GM21576 (cell line): ENCODE data around the gene FBXO21.

ENCODE experiments used
- ATAC-seq: cut with Tn5 transposase; IDR thresholded peaks from one replicate; pipeline ENCODE4 v1.9.1; 2021; ENCODE audit warnings: mild to moderate bottlenecking, moderate library complexity; ENCODE audit not compliant: unreplicated experiment

FBXO21 gene

DNA sequence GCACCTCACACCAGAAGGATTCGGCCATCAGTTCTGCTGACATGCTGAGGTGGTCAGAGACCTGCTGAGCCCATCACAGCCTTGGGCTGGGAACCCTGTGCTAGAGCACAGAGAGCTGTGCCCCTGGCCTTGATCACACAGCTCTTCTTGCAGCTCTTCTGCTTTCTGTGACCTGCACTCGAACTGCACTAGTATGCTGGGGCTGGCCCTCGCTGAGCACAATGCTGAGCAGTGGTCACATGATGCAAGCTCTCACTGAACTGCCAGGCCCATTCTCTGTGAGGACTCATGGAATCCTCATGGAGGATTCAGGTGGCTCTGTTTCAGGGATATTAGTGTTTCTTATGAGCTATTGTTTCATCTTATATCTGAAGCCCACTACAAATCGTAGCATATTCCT lies 22.5 kb downstream of the FBXO21 start:
- ATAC-seq: no peak

DNA sequence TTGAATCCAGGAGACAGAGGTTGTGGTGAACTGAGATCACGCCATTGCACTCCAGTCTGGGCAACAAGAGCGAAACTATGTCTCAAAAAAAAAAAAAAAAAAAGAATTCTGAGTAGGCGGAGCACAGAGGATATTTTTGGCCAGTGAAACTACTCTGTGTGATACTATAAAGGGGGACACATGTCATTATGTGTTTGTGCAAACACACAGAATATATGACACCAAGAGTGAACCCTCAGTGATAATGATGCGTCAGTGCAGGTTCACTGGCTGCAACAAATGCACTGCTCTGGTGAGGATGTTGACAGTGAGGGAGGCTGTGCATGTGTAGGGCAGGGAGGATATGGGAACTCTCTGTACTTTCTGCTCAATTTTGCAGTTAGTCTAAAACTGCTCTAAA lies 24.2 kb downstream of the FBXO21 start:
- ATAC-seq: no peak

DNA sequence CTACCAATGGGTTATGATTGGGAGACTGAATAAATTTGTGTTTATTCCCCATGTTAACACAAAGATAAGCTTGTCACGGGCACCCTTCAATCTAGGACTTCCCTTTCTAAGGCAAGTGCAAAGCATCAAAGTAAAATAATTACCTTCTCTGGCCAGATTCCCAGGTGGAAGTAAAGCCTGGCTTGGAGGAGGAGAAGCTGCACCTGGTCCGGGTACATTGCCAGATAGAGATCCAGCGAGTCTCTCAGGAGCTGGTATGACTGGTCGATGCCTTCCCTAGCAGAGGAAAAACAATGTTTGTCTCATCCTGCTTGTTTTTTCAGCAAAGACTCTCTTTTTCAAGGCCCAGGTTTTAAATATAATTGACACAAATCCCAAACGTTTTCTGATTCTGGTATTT lies 24.9 kb downstream of the FBXO21 start:
- ATAC-seq: no peak

DNA sequence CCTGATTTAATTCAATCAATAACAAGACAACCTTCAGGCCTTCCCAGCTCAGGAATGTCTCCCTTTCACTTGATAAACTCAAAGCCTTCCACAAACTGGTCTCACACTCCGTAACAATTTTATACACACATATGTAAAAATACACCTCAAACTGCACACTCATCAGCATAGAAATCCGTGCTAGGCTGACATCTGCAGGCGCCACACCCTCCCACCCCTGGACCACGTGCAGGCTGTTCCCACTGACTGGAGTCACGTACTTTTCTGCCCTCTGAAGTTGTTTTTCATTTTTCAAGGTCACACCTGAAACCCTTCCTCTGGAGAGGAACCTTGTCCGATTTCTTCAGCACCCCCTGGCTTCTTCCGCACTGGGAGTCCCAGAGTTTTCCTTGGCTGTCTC lies 27.6 kb downstream of the FBXO21 start:
- ATAC-seq: no peak

DNA sequence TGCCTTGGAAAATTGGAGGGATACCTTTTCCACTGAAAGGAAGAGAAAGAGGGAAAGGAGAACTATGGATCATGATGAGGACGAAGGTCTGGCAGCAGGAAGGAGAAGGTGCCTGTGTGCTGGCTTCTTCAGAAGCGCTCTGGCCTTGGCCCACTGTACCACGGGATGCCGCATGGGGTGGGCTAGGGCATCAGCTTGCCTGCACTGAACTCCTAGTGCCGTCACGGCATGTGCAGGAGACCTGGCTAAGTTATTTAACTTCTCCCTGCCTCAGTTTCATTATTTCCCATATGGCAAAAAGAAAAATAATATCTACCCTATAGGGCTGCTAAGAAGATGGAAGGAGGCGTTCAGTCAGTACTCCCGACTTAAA lies 28.1 kb downstream of the FBXO21 start:
- no peak for ATAC-seq

DNA sequence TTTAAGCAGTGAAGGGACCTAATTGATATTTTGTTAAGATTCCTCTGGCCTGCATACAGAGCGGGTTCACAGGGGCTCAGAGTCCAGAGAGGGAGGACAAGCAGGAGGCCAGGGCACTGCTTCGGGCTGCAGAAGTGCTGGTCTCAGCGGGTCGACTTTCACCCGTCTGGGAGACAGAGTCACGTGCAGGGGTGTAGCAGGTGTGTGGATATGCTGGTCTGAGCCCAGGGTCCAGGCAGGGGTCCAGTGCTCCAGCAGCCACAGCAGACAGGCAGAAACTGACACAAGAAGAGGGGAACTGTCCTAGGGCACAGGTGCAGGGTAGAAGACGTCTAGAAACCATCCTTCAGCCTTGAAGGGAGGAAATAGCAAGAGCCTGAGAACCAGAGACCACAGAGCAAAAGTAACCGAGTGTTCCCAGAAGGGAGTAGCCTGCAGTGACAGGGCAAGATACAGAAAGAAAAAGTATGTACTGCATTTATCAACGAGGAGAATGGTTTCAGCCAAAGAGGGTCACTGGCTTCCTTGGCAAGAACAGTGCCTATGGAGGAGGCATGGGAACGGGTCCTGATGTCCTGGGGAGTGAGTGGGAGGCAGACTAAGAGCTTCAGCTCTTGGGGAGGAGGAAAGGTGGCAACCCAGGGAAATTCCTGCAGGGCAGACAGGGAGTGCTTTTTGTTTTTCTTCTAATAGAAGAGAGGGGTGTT lies 28.7 kb downstream of the FBXO21 start:
- no peak for ATAC-seq

DNA sequence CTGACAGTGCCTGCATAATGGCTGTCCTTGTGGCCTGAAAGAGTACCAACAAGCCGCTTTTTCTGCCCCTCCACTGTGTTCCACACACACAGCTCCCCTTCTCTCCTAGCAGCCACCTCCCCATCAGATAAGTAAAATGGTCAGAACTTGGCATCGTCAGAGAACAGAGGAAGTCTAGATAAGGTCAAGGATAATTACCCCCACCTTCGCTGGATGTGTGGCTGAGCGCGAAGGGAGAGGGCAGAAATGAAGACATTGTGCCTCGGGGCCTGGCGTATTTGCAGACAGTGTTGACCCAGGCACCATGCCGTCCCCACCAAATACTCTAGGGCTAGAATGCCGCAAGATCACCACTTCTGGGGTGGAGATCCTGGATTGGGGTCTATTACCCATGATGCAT lies 30.6 kb downstream of the FBXO21 start:
- no peak for ATAC-seq

DNA sequence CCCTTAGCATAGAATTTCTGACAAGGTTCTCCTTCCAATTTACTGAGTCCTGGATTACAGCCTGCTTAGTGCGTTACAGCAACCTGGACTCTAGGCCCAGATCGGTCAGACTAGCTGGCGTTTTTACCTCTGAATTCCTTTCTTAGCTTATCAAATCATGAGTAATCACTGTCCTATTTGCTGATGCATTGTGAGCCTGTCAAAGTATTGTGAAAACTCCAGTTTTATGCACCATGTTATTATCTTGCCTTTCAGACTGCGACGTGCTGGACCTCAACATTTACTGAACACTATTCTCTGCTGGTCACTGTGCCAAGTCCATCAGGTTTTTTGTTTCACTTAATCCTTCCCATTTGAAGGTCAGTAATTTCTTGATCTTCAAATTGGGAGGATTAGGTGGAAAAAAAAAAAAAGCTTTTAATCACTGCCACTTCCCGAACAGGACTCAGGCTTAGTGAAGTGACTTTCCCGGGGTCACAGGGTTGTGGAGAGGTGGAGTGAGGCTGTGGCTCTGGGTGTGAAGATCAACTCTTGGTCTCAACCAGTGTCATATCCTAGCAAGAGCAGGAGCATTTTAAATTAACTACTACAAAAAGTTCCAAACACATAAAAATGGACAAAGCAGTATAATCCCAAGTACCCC lies 31.2 kb downstream of the FBXO21 start:
- ATAC-seq: no peak

DNA sequence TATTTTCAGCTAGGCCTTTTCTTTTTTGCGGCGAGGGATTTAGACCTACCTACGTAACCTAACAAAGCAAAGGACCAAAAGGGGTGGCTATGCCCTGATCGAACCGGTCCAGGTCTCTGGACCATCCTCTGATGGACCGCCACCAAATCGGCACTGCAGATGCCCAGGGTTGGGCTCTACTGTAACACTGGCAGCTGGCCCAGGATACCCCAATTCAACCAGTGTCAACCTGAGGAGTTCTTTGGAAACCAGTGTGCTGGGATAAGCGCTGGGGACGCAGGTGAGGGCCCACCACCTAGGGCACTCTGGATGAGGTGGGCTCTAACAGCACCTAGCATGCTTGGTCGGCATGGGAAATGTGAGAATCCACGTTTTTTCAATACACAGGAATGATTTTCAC lies 32.2 kb downstream of the FBXO21 start:
- ATAC-seq: no peak

DNA sequence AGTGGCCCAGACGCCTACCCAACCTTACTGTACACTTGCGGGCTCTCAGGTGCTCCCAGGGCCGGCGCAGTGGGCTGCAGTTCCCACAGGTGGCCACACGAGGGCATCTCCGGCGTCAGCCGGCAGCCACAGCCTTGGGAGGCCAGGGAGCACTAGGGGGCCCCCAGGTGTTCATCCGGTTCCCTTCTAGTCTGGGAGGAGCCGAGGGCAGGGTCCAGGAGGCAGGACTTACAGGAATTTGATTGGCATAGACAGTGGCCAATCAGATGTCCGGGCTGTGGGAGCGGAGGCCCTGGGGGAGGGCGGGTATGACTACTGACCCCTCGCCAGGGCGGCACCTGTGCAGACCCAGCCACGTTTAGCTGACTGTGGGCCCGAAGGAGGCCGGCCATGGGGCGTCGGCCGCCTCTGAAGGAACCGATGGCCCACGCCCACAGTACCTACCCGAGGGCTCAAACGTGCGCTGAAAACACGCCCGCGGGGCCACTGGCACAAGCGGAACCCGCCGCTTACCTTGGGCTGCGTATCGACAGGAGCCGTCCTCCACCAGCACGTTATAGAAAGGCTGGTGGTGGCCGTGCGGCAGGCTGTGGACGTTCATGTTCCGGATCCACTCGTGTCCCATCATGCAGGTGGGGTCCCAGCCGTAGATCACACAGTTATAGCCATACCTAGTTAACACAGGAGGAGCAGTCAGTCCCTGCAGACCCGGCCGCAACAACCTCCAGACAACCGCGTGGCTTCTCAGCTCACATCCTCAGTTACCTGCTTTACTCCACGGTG lies 34.8 kb downstream of the FBXO21 start:
- peak; percentile 74 for ATAC-seq

DNA sequence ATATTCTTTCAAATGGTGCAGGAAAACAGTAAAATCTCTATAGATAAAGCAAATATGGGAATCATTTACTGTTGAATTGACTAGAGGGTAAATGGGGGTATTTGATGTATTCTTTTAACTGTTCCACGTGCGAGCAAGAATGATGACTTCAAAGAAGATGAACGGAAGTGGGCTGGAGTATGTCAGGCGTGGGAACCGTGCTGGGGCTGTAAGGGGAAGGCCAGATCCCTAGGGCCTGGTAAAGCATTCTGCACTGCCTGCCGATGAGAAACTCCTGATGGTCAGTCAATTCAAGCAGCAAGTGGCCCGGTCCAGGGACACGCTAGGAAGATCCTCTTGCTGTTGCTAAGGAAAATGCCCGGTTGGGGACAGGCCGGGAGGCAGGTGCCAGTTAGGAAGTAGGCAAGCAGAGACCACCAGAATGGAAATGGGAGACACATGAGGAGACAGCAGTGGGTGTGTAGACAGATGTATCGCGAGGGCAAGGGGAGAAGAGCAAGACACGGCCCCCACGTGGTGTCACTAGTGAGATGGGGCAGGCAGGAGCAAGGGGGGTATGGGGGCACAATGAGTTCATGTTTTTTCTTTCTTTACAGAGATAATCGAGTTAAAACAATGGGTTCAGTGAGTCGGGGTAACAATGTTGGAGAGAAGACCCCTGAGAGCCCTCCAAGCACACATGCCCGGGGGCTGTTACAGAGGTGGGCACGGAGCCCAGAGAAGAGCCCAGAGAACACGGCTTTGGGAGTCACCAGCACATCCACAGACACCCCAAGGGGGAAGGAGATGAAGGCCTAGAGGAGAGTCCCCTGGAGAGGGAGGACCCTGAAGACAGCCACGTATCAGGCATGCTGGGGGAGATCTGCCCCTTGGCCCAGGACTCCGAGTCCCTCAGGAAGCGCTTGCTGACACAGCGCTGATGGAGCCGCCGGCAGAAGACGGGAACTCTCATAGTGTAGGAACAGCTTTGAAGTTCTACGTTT lies 37.2 kb downstream of the FBXO21 start:
- no peak for ATAC-seq

DNA sequence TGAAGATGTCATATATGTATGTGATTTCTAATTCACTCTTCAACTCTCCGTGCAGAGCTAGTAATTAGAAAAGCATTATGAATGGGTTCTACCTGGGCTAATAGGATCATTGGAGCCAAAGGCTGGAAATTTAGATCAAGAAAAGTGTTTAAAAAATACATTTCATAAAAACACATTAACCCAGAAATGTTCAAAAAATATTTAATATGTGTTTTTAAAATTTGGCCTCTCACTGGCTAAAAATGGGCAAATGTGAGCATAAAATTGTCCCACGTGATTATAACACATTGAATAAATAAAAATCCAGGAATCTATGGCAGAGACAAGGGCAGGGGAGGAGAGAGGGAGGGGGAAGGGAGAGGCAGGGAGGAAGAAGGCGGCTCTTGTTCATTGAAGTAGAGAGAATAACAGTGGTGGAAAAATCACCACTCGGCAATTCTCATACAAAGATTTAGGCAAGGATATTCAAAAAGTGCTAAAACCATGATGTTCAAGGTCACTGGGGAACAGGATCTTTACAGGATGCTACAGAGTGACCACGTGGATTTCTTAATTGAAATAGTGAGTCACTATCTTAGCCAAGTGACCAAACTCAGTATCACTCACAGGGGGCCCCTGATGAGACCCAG lies 38.8 kb downstream of the FBXO21 start:
- no peak for ATAC-seq

DNA sequence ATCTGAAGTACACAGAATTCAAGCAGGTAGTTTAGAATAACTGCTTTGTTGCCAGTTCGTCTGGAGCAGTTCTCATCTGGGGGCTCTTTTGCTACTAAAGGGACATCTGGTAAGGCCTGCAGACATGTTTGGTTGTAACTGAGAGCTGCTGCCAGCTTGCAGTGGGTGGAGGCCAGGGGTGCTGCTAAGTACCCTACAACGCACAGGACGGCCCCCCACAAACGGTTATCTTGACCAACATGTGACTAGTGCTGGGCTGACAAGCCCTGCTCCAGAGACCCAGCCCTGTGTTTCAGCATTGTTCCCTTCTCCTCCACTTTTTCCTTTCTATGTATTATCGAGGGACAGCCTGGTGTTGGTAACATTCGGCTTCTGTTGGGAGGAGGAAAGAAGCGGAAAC lies 40.8 kb downstream of the FBXO21 start:
- no peak for ATAC-seq

DNA sequence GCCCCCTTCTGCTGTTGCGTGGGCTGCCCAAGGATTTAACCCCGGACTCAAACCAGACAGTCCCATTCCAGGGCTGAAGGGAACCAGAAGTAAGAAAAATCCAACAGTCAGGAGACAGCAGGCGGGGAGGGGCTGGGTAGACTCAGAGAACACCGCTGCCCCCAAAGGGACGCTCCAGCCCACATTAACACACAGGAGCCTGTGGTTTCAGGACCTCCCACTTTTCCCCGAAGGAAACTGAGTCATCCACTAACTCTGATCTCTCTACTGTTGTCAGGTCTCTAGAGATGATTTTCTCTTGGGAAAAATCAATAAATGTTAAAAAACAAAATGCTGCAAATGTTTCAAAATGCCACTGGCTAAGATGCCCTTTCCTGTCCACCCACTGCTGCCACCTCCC lies 41.6 kb downstream of the FBXO21 start:
- ATAC-seq: no peak

DNA sequence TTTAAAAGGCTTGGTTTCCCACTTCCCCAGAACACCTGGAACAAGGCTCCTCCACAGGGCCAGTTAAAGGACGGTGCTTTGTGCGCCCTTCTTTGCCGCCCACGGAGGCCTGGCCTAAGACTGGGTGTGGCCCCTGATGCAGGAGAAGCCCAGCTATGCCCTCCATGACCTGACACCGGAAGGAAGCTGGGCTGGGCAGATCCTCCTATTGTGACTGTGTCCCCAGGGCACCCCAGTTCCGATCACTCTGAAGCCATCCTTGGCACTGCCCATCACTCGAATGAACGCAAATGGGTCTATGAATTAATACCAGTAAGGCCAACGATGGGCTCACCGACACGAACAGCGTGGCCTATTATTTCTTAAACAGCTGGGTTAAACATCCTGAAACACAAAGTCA lies 42.6 kb downstream of the FBXO21 start:
- ATAC-seq: no peak

DNA sequence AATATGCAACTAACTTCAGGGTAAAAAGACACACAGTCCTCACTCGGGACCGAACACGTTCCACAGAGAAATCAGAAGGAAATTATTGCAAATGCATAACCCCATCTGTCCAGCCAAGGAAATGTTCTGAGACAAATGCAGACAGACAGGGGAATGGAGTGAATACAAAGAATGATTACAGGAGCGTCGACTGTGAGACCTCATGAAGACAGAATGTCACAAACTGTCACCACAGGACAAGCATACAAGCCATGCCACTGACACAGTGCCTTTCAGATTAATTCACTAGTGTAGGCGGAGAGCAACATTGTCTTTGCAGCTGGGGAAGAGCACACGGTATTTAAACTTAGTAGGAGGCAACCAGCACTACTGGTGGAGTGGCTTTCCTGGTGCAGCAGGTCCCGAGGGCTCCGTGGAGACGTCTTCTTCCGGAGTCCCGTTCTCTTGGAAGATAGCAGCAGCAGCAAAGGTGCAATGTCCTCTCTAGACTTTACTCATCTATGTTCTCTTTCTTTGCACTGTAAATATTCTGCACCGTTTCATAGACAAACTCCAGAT lies 44.6 kb downstream of the FBXO21 start:
- no peak for ATAC-seq

DNA sequence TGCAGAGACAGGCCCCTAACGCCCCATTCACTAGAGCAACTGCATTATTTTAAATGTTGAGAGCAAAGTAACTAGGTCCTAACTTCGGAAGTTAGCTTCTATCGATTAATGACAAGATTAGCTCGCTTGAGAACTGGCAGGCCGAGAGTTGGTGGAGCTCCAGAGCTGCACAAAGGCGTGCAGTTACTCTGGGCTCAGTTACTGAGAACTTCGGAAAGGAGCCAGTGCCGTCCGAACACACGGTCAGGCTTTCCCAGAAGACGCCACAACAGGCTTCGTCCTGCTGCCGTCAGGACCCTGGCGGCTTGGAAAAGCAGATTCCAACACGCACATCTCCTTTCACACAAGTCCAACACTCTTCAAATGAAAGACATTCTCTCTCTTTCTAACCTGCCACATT lies 45.7 kb downstream of the FBXO21 start:
- ATAC-seq: no peak

DNA sequence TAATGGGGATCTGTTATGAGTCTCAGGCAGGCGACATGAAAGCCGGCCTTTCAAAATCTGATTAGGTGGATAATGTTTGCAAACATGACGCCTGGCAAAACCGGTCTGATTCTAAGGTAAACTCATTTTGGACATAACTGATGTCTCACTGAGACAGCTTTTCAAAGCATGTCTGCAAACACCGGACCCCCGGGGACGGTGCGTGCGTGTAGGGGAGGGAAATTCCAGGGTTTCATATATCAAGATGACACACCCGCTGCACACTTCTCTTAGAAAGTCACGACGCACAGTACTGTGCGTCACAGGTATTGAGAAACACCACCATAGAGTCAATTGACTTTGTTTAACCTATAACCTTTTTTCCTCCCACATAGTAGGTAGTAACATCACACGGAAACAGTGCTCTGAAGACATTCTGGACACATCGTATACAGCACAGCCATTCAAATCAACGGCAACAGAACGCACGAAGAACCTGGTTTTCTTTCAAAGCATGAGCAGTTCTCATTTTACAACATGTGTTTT lies 47.2 kb downstream of the FBXO21 start:
- ATAC-seq: no peak

DNA sequence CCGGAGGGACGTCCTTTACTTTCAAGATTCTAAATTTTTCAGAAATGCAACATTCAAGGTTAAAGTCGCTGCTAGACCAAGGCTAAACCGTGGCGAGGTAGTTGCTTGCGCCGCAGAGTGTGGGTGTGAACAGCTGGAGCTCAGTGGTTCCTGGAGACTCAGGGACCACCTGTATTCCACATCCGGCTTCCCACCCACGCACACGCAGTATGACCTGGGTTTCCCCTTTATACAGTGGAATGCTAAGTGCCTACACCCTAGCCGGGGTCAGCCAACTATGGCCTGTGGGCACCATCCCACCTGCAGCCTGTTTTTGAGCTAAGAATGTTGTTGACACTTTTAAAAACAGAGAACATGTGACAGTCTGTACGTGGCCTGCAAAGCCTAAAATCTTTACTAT lies 48.2 kb downstream of the FBXO21 start:
- ATAC-seq: peak; percentile 55
